GM23338 (cell line): ENCODE measurements around the gene UNC13D.

Experiments used
- CREB1 ChIP-seq: fragments of 250-450 bp; sonication (Bioruptor Pico); IDR thresholded peaks from 2 replicates; pipeline ENCODE4 v1.5.0; 2020; ENCODE audit warnings: low read depth, mild to moderate bottlenecking, moderate library complexity
- CTCF ChIP-seq, 2 experiments: fragments of 200-600 bp in 1 of 2; sonication (generic) in 1 of 2; conservative IDR thresholded peaks; 2 replicates each; pipeline versions ENCODE4 v1.5.1 to v1.6.1; 2016 to 2017; ENCODE audit warnings: antibody characterized with exemption in 2 of 2, low read depth in 2 of 2, mild to moderate bottlenecking in 2 of 2, moderate library complexity in 1 of 2
- EZH2 ChIP-seq: fragments of 200-600 bp; sonication (generic); IDR thresholded peaks from one replicate; pipeline ENCODE4 v1.8.0; 2017; ENCODE audit warnings: antibody characterized with exemption, mild to moderate bottlenecking, low read depth; ENCODE audit not compliant: unreplicated experiment
- EZH2phosphoT487 ChIP-seq: fragments of 200-600 bp; sonication (generic); IDR thresholded peaks from one replicate; pipeline ENCODE4 v1.8.1; 2018; ENCODE audit warnings: antibody characterized with exemption; ENCODE audit not compliant: unreplicated experiment
- JUNB ChIP-seq: IDR thresholded peaks from one replicate; pipeline ENCODE4 v1.6.1; 2016; ENCODE audit warnings: antibody characterized with exemption; ENCODE audit not compliant: unreplicated experiment
- NANOG ChIP-seq: IDR thresholded peaks from 2 replicates; pipeline ENCODE4 v1.6.1; 2016; ENCODE audit warnings: antibody characterized with exemption, borderline replicate concordance
- POLR2AphosphoS5 ChIP-seq: IDR thresholded peaks from 2 replicates; pipeline ENCODE4 v1.6.1; 2016; ENCODE audit warnings: antibody characterized with exemption, low read depth
- REST ChIP-seq: IDR thresholded peaks from one replicate; pipeline ENCODE4 v1.6.1; 2018; ENCODE audit warnings: antibody characterized with exemption; ENCODE audit not compliant: unreplicated experiment
- ZNF114 ChIP-seq: fragments of 250-450 bp; sonication (Bioruptor Pico); IDR thresholded peaks from 2 replicates; pipeline ENCODE4 v1.5.0; 2020; ENCODE audit warnings: mild to moderate bottlenecking, moderate library complexity
- ZNF331 ChIP-seq: fragments of 250-450 bp; sonication (Bioruptor Pico); IDR thresholded peaks from 2 replicates; pipeline ENCODE4 v1.5.0; 2020; ENCODE audit warnings: low read depth, mild to moderate bottlenecking, moderate library complexity
- ZNF462 ChIP-seq: fragments of 250-450 bp; sonication (Bioruptor Pico); IDR thresholded peaks from 2 replicates; pipeline ENCODE4 v1.5.0; 2020; ENCODE audit warnings: mild to moderate bottlenecking, moderate library complexity

GRCh38 chr17:75815399-75815798, 28.8 kb downstream of the UNC13D start:
- TF ChIP-seq CTCF (conservative IDR thresholded peaks at IDR 0.05; ENCODE audit: low read depth in 2 of 2) (no peak), CREB1 (CRISPR knock-in tag) (no peak), POLR2AphosphoS5 (no peak), EZH2 (no peak), EZH2phosphoT487 (no peak), REST (no peak), ZNF462 (CRISPR knock-in tag) (no peak), NANOG (no peak), JUNB (no peak), ZNF114 (CRISPR knock-in tag) (no peak), ZNF331 (CRISPR knock-in tag) (no peak)
